ENCODE measurements around the gene CDKAL1. TPM values are rescaled to one million over a fixed set of nuclear protein-coding genes. Genes with fewer than 3 reads are reported as not detected.

The CDKAL1 gene
- total and polyA plus RNA-seq, 2 of the 8 experiments (the other 6 are each of a cell fraction or from before 2014, with no cell fraction given): 8.4 to 24.6 TPM

- Histone ChIP-seq H4K20me1 (replicated peaks in 1 of 2; ENCODE audit: control insufficient read depth in 1 of 2, insufficient read depth in 2 of 2, low read length in 2 of 2) (no peaks in the 10 kb centered on the region), H3K23ac (ENCODE audit: insufficient read length) (no peak overlapping the region), H2BK12ac (ENCODE audit: low read depth, low read length) (no peak overlapping the region), H2BK20ac (ENCODE audit: low read length) (no peak overlapping the region), H3K56ac (replicated peaks; ENCODE audit: insufficient read length, low read depth, low read length) (no peak overlapping the region), H3K4me3 (ENCODE audit: extremely low read depth in 1 of 4, insufficient read depth in 2 of 4, low read depth in 3 of 4, low read length in 4 of 4) (no peak overlapping the region), H3K36me3 (ENCODE audit: control insufficient read depth in 2 of 4, insufficient read depth in 4 of 4, low read length in 3 of 4) (no peaks in the 10 kb centered on the region), H3K23me2 (ENCODE audit: low read depth, low read length) (no peaks in the 10 kb centered on the region), H4K91ac (replicated peaks; ENCODE audit: insufficient read length, low read length) (no peak overlapping the region), H2BK15ac (ENCODE audit: low read length) (no peak overlapping the region), H3K4me1 (replicated peaks in 1 of 4; ENCODE audit: control insufficient read depth in 3 of 4, insufficient read depth in 4 of 4, low read length in 3 of 4) (no peaks in the 10 kb centered on the region), H3K27me3 (replicated peaks in 1 of 4; ENCODE audit: control insufficient read depth in 3 of 4, extremely low read depth in 1 of 4, insufficient read depth in 3 of 4, low read length in 3 of 4) (no peaks in the 10 kb centered on the region), H2AFZ (ENCODE audit: low read length) (no peak overlapping the region), H4K5ac (ENCODE audit: insufficient read length, low read depth, low read length) (no peak overlapping the region), H3K4me2 (ENCODE audit: insufficient read depth in 1 of 2, low read depth in 2 of 2, low read length in 2 of 2) (no peak overlapping the region), H3K79me1 (ENCODE audit: low read depth, low read length) (no peaks in the 10 kb centered on the region), H3K4ac (replicated peaks; ENCODE audit: insufficient read length, low read depth, low read length) (no peak overlapping the region), H3K9me3 (ENCODE audit: insufficient read depth in 2 of 2, low read depth in 1 of 2, low read length in 1 of 2) (no peaks in the 10 kb centered on the region), H3K27ac (ENCODE audit: low read depth, low read length) (no peak overlapping the region), H2BK5ac (ENCODE audit: low read depth, low read length) (no peak overlapping the region), H4K8ac (ENCODE audit: extremely low read depth, insufficient read depth, low read length) (no peak overlapping the region), H2AK5ac (ENCODE audit: low read depth, low read length) (no peak overlapping the region), H3K9ac (replicated peaks in 1 of 4; ENCODE audit: extremely low read depth in 1 of 4, low read depth in 3 of 4, low read length in 3 of 4) (no peak overlapping the region), H3K18ac (ENCODE audit: extremely low read depth, low read length) (no peak overlapping the region), H2BK120ac (replicated peaks; ENCODE audit: low read depth, low read length) (no peak overlapping the region), H3K14ac (ENCODE audit: insufficient read length) (no peak overlapping the region), H3K79me2 (ENCODE audit: control insufficient read depth in 1 of 2, insufficient read depth in 2 of 2, low read length in 2 of 2) (no peaks in the 10 kb centered on the region)
- CTCF ChIA-PET (ENCODE audit: partially characterized antibody): no interaction called here
- 85% methylated on average over 5 of the region's 5 CpGs; no CpG with 5 or more reads in 1 of the 2 experiments for WGBS, 2 experiments (ENCODE audit: extremely low coverage in 1 of 2, insufficient coverage in 1 of 2, insufficient read length in 1 of 2, insufficient replicate concordance in 2 of 2, low coverage in 1 of 2, low lambda C conversion rate in 2 of 2, missing lambda C conversion rate in 1 of 2)
- POLR2A ChIA-PET (ENCODE audit: partially characterized antibody): no interaction called here
- FAIRE-seq (no peak), DNase-seq (ENCODE audit: low read depth in 1 of 2, low spot score in 2 of 2) (no peak)
- TF ChIP-seq GABPA (IDR thresholded peaks at IDR 0.05; ENCODE audit: borderline replicate concordance, insufficient read depth, low read length) (no peak), E2F6 (IDR thresholded peaks at IDR 0.05) (no peak), CHD1 (IDR thresholded peaks at IDR 0.05; ENCODE audit: low read depth, low read length) (no peak), CBX5 (IDR thresholded peaks at IDR 0.05; ENCODE audit: low read depth, low read length) (no peak), BRCA1 (IDR thresholded peaks at IDR 0.05; ENCODE audit: low read depth, low read length) (no peak), CHD2 (IDR thresholded peaks at IDR 0.05; ENCODE audit: low read length) (no peak), USF2 (IDR thresholded peaks at IDR 0.05; ENCODE audit: low read length) (no peak), EP300 (IDR thresholded peaks at IDR 0.05; ENCODE audit: borderline replicate concordance in 1 of 2, low read depth in 2 of 2, low read length in 2 of 2) (no peak), RAD21 (IDR thresholded peaks at IDR 0.05 in 1 of 2, conservative IDR thresholded peaks at IDR 0.05 in 1 of 2; ENCODE audit: low read depth in 2 of 2, low read length in 2 of 2) (no peak)
- TF ChIP-seq, protein P1, sequence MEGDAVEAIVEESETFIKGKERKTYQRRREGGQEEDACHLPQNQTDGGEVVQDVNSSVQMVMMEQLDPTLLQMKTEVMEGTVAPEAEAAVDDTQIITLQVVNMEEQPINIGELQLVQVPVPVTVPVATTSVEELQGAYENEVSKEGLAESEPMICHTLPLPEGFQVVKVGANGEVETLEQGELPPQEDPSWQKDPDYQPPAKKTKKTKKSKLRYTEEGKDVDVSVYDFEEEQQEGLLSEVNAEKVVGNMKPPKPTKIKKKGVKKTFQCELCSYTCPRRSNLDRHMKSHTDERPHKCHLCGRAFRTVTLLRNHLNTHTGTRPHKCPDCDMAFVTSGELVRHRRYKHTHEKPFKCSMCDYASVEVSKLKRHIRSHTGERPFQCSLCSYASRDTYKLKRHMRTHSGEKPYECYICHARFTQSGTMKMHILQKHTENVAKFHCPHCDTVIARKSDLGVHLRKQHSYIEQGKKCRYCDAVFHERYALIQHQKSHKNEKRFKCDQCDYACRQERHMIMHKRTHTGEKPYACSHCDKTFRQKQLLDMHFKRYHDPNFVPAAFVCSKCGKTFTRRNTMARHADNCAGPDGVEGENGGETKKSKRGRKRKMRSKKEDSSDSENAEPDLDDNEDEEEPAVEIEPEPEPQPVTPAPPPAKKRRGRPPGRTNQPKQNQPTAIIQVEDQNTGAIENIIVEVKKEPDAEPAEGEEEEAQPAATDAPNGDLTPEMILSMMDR (IDR thresholded peaks at IDR 0.05; ENCODE audit: control extremely low read depth in 1 of 3, insufficient read depth in 1 of 3, low read depth in 1 of 3, low read length in 3 of 3): no peak
Measured at GRCh38 chr6:21151530-21151929, 617.3 kb downstream of the CDKAL1 start.

Data from H1 (cell line).